ENCODE measurements around the gene POT1. TPM values are rescaled to one million over a fixed set of nuclear protein-coding genes. Genes with fewer than 3 reads are reported as not detected.
A peak's percentile ranks its signal among the peaks of the same experiment; 100 is the strongest.

The POT1 gene
- total and polyA plus RNA-seq, 2 of the 4 experiments (the other 2 are of a cell fraction): 12.7 to 28.5 TPM

GRCh38 chr7:124896001-124896400 lies 33.6 kb downstream of the POT1 start:
- H3K9me1 ChIP-seq (ENCODE audit: insufficient read depth, low read length): no peaks in the 10 kb centered on the region

More at GRCh38 chr7:124896001-124896400, 33.6 kb downstream of the POT1 start:
- H4K20me1 ChIP-seq (ENCODE audit: insufficient read depth, low read length): no peaks in the 10 kb centered on the region
- no peak overlapping the region for H3K4me2 ChIP-seq (ENCODE audit: low read depth, low read length)
- ChIA-PET CTCF (interaction anchor here (0.6 kb wide), 1 partner anchor 222 kb away, joined by 3 read pairs; no protein-coding TSS in a partner anchor), POLR2A (ENCODE audit: unreplicated experiment) (no interaction called here)
- no peak overlapping the region for H3K4ac ChIP-seq (ENCODE audit: low read depth, low read length)
- H3K36me3 ChIP-seq (ENCODE audit: control insufficient read depth, insufficient read depth, low read length): 0 out of 2 replicates have a peak, but pooled peaks cover 1% of the 10 kb centered on the region
- ATAC-seq (ENCODE audit: low read depth) (no peak), DNase-seq (no peak)
- H3K9ac ChIP-seq (ENCODE audit: low read depth, low read length): no peak overlapping the region
- in situ Hi-C loops (cut with MboI; ENCODE audit: low sequenced_read_pairs) (no loop called here), intact Hi-C loops (cut with micrococcal nuclease) (no loop called here), dilution Hi-C loops (cut with HindIII; ENCODE audit: low sequenced_read_pairs, unreplicated experiment) (no loop called here)
- no peak overlapping the region for H2AK9ac ChIP-seq (replicated peaks; ENCODE audit: low read depth, low read length, poor library complexity)
- no peak overlapping the region for H3K27ac ChIP-seq (ENCODE audit: insufficient read depth, low read length)
- H3K18ac ChIP-seq (ENCODE audit: low read depth, low read length): no peak overlapping the region
- no peak overlapping the region for H2BK120ac ChIP-seq (ENCODE audit: low read depth, low read length)
- no CpG with 5 or more reads among the region's 3 CpGs for WGBS, 2 experiments (ENCODE audit: extremely low coverage in 2 of 2, insufficient read length in 1 of 2)
- H3K4me3 ChIP-seq (ENCODE audit: insufficient read depth, low read depth, low read length): no peak overlapping the region
- no peak overlapping the region for H2AK5ac ChIP-seq (ENCODE audit: low read depth, low read length)
- no peak overlapping the region for H4K5ac ChIP-seq (ENCODE audit: low read depth, low read length)
- no peak overlapping the region for H4K8ac ChIP-seq (ENCODE audit: low read depth in 2 of 2, low read length in 2 of 2)
- H3K56ac ChIP-seq (ENCODE audit: extremely low read depth, insufficient read depth, low read length): no peak overlapping the region
- no peaks in the 10 kb centered on the region for H3K4me1 ChIP-seq (ENCODE audit: control insufficient read depth, insufficient read depth, low read length)
- no peak overlapping the region for H2BK20ac ChIP-seq (ENCODE audit: low read depth, low read length)
- H3K23ac ChIP-seq (ENCODE audit: low read depth, low read length): no peak overlapping the region
- no peak overlapping the region for H2BK5ac ChIP-seq (ENCODE audit: low read depth, low read length, poor library complexity, severe bottlenecking)
- no peak overlapping the region for H4K91ac ChIP-seq (ENCODE audit: insufficient read depth, low read depth, low read length)
- no peak overlapping the region for H2AFZ ChIP-seq (replicated peaks; ENCODE audit: low read length, poor library complexity)
- H3K27me3 ChIP-seq (ENCODE audit: control insufficient read depth, insufficient read depth, low read length): no peaks in the 10 kb centered on the region
- H3K14ac ChIP-seq (replicated peaks; ENCODE audit: low read depth, low read length): no peak overlapping the region
- H2BK15ac ChIP-seq (ENCODE audit: low read depth, low read length): no peak overlapping the region
- no peaks in the 10 kb centered on the region for H3K9me3 ChIP-seq (ENCODE audit: control insufficient read depth, insufficient read depth, low read length)
- TF ChIP-seq MAFK (IDR thresholded peaks at IDR 0.05; ENCODE audit: low read depth, low read length) (peak; percentile 58; the same call in 1 of the 2 replicates), BHLHE40 (IDR thresholded peaks at IDR 0.05; ENCODE audit: low read depth, low read length) (no peak), POLR2A (IDR thresholded peaks at IDR 0.05; ENCODE audit: low read depth, low read length) (no peak), MAZ (IDR thresholded peaks at IDR 0.05; ENCODE audit: borderline replicate concordance, low read depth, low read length) (no peak), CHD1 (IDR thresholded peaks at IDR 0.05; ENCODE audit: low read depth, low read length) (no peak), MXI1 (IDR thresholded peaks at IDR 0.05; ENCODE audit: borderline replicate concordance, low read depth, low read length) (no peak), CEBPB (IDR thresholded peaks at IDR 0.05; ENCODE audit: low read depth, low read length) (no peak), FOS (IDR thresholded peaks at IDR 0.05; ENCODE audit: low read depth, low read length) (no peak)
- TF ChIP-seq, protein P1, sequence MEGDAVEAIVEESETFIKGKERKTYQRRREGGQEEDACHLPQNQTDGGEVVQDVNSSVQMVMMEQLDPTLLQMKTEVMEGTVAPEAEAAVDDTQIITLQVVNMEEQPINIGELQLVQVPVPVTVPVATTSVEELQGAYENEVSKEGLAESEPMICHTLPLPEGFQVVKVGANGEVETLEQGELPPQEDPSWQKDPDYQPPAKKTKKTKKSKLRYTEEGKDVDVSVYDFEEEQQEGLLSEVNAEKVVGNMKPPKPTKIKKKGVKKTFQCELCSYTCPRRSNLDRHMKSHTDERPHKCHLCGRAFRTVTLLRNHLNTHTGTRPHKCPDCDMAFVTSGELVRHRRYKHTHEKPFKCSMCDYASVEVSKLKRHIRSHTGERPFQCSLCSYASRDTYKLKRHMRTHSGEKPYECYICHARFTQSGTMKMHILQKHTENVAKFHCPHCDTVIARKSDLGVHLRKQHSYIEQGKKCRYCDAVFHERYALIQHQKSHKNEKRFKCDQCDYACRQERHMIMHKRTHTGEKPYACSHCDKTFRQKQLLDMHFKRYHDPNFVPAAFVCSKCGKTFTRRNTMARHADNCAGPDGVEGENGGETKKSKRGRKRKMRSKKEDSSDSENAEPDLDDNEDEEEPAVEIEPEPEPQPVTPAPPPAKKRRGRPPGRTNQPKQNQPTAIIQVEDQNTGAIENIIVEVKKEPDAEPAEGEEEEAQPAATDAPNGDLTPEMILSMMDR (conservative IDR thresholded peaks at IDR 0.05; ENCODE audit: low read depth, low read length): no peak
- no TSS peak for BruUV-seq (replicated peaks)
- no peaks in the 10 kb centered on the region for H3K79me1 ChIP-seq (ENCODE audit: low read depth in 1 of 2, low read length in 2 of 2)

All from IMR-90 (cell line).